Central memory CD4-positive, alpha-beta T cell (primary cell): ENCODE data around the gene EDA.
"Not testable (repeated sequence)": the region's sequence is repeated elsewhere in the genome, so short reads cannot be mapped to it uniquely, and the experiment has no call there.

Experiments
- DNase-seq: peaks from one replicate; pipeline ENCODE4 v3.0.0; 2022

EDA gene

DNA sequence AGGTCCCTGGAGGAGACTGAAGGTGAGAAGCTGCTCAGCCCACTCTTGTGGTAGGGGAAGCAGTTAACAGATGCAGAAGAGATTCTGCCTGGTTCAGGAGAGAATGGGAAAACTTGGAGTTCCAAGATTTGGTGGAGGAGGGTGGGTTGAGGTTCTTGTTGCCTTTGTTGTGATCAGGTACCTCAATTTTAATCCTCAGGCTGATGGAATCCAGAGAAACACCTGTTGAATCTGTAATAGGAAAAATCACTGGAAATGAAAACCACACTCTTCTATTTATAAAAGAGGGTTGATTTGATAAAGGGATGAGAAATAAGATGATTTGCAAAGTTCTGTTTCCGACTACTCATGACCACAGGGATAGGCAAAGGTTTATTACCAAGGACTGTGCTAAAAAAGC is 132.1 kb downstream of the EDA start:
- no peak for DNase-seq

DNA sequence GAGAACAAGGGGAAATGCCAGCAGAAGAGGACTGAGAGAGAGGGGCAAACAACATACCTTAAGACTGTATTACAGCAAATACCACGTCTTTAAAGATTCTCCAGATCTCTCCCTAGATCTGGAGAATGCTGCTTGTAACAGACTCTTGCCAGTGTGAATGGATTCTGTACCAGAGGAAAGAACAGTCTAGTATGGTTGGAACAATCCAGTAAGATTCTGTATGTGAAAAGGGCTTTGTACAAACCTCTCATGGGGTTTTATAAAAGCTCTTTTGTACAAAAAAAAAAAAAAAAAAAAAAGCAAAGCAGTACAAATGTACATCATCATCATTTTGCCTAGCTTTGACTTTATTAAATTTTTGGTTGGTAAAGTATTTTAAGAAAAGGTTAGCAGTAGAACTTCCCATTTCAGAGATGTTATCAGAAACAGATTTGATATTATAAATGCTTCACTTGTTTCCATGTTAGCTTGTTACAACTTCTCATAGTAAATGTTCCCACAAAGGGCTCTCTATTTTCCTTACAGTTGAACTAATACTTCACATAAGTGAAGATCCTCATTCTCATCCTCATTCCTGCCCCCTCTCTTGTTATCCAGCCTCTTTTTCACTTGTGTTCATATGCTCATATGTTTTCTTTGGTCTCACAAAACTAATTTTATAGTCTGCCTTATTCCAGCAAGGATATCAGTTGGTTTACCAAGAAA is 144.2 kb downstream of the EDA start:
- no peak for DNase-seq

DNA sequence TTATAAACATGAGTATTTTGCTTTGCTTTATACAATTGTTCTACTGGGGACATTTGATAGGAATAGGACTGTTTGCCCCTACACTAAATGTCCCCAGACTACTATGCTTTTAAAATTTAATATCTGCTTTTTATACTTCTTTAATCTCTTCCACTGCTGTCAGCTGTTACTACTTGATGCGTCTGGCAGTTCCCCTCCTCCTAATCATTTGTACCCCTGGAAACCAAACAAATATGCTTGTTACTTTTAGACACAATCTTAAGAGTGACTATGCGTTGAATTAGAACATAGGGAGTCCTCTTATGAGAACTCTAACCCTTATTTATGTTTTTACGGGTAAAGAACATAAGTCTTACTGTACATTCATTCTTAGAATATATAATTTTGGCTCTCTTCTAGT is 145.7 kb downstream of the EDA start:
- DNase-seq: no peak

DNA sequence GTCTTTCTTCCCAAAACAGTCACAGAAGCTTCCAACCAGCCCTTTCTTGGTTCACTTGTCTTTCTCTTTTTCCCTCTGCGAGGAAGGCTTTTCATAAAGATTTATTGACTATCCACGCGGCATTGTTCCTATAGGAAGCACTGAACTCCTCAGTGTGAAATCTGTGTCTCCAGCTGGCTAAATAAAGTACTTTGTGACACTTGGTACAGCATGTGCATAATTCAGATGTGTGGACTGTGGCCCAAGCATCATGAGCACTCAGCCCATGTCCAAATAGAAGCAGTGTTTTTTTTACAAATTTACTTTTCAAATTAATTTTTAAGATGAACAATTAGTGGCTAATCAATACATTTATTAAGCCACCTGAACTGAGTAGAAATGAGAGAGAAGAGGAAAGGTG is 146.4 kb downstream of the EDA start:
- DNase-seq: no peak

DNA sequence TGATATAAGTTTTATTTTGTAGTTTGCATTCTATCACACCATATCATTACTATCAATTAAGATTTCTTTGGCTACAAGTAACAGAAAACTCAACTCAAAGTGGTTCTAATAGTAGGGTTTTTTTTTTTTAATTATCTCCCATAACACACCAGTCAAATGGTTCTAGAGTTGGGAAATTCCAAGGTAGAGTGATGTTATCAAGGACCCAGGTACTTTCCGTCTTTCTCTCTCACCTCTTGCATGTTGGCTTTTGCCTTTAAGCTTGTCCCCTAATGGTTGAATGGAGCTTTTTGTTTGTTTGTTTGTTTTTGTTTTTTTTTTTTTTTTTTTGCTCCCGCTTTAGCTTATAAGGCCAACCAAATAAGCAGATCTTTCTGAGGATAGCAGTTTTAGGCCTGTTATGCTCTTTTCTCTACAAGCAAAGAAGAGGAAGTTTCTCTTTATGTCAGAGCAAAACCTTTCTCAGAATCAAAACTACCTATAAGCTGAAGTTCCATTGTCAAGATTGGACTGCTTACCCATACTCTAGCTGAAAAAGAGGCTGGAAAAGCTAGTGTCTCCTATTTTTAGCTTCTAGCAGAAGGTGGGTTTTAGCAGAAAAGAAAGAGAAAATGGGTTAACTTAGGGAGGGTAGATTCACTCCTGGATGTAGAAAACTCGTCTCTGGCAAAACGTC is 177.5 kb downstream of the EDA start:
- DNase-seq: no peak

DNA sequence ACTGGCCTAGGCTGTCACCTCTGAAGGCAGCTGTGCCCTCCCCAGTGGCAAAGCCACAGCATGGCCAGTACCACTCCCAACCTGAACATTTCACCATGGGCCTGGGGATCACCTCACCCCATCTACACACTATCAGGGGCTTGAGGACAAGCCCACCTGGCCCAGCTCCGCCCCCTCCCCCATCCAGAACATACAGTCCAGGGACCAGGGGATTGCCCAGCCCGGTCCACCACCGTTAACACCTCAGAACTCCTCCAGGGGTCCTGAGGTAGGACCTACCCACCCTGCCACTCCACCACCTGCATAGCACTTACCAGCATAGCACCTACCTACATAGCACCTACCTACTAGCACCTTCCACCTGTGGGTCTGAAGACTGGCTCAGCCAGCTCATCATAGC is 179.8 kb downstream of the EDA start:
- no peak for DNase-seq

DNA sequence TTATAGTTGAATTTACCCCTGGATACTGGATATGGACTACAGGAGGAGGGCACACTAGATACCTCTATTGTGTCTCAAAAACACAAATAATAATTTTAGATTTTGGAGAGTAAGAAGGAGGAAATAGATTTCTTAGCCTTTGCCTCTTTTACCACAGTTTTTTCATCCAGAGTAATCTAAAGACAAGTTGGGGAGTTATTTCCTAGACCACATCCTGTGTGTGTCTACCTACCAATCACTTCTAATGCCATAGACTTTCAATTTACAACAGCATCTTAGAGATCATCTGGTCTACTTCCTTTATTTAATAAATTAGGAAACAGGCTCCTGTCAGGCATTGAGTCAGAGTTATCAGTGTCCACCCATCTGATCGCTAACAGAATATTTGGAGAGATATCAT is 191.5 kb downstream of the EDA start:
- no peak for DNase-seq

DNA sequence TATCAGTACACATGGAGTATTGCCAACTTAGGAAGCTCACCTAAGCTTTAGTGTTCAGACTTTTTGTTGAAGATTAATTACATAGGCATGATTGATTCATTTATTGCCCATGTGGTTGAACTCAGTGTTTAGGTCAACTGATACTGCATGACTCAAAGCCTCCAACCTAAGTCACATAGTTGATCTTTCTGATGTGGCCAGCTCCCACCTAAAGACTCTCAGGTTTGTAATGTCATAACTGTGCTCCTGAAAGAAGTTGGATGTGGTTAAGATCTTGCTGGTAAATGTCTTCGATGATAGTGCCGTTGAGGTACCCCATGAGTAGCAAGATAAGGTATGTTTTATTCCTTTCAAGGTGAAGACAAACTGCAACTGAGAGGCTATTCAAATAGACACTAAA is 192.5 kb downstream of the EDA start:
- no peak for DNase-seq

DNA sequence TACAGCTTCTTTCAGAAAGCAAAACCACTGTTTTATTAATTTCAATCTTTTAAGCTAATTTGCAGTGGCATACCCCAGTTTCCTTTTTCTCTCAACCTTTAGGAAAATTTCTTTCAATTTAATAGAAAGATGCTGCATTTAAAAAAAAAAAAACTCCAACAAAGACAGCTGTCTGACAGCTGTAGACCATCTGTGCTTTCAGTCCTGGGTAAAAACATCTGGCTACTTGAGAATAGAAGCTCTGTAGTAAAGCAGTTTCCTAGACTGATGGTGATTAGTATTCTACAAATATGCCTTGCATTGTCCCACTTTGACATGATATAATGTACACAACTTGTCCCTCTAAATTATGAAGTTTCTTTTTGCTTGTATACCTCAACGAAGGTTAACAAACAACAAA is 197.8 kb downstream of the EDA start:
- DNase-seq: no peak

DNA sequence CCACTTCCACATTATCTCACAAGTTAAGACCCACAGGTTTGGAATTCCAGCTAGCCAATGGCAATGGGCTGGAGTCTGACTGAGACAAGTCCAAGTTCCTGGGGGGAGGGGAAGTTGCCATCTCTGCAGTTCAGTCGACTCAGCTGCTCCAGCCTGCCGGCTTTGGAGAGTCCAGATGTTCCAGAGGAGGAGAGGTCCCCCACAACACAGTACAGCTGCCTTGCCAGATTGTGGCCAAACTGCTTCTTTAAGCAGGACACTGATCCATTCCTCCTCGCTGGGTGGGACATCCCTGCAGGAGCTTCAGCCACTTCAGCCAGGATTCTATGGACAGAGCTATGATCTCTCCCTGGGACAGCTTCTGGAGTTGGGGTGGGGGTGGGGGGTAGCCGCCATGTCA is 199.2 kb downstream of the EDA start:
- DNase-seq: no peak

DNA sequence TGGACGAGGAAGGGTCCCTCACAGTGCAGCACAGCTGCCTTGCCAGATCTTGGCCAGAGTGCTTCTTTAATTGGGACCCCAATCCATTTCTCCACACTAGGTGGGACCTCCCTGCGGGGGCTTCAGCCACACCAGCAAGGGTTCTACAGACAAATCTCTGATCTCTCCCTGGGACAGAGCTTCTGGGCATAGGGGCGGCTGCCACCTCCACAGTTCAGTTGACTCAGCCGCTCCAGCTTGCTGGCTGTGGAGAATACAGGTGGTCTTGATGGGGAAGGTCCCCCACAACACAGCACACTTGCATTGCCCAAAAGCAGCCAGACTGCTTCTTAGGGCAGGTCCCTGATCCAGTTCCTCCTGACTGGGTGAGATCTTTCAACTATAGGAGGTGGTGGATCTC is 199.6 kb downstream of the EDA start:
- no peak for DNase-seq

DNA sequence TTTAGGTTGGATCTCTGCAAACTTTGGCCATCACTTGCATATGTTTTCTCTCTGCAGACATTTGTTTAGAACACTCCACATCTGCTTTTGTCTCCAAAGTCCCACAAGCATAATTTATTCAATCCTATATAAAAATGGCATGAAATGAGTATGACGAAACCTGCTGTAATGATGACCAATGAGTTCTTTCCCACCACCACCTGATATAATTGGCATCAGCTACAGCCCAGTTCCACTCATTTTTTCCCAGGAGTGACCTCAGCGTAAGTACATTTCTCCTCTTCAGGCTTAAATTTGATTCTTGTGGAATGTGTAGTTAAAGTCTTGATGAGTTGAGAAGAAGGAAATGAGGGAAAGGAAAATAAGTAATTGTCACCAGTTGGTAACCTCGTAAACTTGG is 228.7 kb downstream of the EDA start:
- no peak for DNase-seq

DNA sequence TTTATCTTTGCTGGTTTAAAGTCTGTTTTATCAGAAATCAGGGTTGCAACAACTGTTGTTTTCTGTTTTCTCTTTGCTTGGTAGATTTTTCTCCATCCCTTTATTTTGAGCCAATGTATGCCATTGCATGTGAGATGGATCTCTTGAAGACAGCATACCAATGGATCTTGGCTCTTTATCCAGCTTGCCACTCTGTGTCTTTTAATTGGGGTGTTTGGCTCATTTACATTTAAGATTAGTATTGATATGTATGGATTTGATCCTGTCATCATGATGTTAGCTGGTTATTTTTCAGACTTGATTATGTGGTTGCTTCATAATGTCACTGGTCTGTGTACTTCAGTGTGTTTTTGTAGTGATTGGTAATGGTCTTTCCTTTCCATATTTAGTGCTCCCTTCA is 244.1 kb downstream of the EDA start:
- DNase-seq: not testable (repeated sequence)

DNA sequence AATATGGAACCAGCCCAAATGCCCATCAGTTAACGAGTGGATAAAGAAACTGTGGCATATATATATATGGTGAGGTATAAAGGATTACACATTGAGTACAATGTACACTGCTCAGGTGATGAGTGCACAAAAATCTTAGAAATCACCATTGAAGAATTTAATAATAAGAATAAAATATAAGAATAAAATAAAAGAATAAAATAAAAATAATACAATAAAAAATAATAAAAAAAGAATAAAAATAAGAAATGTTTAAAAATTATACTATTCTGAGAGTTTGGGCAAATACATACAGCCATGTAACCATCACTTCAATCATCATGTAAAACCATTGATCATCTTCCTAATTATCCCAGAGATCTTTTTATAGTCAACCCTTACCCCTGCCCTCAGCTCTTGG is 260.3 kb downstream of the EDA start:
- no peak for DNase-seq

DNA sequence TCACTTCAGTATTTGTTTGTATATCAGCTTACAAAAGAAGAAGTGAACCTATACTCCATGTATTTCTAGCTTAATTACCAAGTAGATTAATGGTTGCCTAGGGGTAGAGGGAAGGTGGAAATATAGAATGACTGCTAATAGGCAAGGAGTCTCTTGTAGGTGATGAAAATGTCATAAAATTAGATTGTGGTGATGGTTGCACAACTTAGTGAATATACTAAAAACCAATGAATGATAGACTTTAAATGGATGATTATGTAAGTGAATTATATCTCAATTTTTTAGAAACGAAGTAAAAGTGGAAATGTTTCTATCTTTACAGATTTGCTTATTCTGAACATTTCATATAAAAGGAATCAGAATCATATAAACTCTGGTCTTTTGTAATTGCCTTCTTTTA is 268.3 kb downstream of the EDA start:
- DNase-seq: no peak

DNA sequence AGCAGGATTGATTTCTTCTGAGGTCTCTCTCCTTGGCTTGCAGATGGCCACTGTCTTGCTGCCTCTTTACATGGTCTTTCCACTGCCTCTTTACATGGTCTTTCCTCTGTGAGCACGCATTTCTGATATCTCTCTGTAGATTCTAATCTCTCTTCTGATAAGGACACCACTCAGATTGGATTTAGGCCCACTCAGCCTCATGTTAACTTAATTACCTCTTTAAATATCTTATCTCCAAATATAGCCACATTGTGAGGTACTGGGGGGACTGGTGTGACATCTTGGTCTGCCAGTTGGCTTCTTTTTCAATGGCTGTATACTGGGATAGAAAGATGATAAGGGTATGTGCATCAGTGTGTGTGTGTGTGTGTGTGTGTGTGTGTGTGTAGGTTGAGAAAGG is 280.1 kb downstream of the EDA start:
- no peak for DNase-seq

DNA sequence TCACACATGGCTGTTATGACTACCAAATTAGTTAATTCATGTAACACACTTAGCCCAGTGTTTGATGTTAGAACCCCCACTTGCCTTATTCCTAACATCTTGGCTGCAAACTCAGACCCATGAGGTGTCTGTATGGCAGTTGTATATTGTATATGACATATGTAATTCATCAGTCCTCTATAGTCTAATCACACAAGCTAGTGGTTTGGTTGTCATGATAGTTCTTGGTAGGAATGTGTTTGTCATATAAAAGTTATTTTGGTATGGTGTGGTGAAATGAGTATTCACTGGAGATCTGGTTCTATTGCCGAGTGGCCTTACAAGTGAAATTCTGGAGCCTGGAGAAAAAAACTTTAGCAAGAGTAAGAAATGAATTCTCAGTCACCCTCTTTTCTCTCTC is 284.6 kb downstream of the EDA start:
- no peak for DNase-seq

DNA sequence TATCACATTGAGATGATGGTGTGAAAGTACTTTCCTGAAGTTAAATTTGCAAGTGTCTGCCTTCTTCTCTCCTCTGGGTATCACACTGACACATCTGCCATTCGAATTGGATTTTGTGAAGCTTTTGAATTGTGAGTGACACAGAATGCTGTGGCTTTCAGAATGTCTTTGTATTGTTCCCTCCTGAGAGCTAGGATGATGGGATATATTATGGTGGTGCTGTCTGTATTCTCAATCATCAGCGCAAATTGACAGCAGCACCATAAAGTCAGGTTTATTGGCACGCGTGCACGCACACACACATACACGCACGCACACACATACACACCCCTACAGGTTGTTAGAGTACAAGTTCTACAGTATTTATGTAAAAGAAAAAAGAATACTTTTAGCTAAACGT is 290.5 kb downstream of the EDA start:
- no peak for DNase-seq

DNA sequence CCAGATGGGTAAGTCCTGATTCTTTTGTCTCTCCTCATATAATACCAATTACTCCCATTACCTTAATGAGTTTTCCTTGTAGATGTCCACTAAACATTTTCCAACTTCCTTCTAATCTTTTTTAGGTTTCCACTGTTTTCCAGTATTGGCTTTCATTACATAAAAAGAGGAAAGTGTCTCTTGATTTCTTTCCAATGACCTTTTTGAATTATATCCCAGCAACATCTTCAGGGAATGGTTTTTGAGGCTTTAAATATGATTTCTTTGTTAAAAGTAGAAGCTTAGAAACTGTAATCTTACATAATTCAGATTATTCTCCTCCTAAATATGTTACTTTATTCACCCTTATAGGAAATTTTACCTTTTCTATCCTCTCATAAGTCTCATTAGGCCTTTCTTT is 298.9 kb downstream of the EDA start:
- no peak for DNase-seq

DNA sequence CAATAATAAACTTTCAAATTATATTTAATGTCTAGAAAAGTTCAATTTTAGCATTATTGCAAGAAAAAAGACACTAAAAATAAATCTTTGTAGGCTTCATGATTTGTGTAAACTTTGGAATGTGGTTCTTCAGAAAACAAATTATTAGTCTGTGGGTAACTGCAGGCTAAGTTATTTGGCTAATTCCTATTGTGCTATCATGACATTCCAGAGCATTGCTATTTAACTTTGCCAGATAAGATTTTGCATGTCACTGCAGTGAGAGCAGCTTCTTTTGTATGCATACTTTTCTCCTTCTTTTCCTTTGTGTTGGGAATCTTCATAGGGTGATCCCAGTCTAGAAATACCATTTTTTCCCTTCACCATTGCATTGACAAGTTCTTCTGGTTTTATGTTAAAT is 303.8 kb downstream of the EDA start:
- no peak for DNase-seq

DNA sequence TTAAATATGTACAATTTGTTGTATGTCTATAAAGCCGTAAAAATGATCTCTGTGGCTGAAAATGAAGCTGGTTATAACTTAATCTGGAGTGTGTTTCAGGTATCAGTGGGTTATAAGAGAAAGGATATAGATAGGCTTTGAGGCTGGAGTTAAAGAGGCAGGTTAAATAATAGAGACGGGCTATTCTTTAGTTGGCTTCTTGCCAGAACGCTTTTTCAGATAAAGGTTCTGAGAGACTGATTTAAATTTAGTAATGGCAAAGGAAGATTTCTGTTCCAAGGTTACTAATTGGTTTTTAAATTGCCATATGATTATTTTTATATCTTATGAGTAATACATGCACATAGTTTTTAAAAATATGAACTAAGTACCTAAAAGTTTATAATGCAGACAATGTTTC is 316.4 kb downstream of the EDA start:
- DNase-seq: no peak

DNA sequence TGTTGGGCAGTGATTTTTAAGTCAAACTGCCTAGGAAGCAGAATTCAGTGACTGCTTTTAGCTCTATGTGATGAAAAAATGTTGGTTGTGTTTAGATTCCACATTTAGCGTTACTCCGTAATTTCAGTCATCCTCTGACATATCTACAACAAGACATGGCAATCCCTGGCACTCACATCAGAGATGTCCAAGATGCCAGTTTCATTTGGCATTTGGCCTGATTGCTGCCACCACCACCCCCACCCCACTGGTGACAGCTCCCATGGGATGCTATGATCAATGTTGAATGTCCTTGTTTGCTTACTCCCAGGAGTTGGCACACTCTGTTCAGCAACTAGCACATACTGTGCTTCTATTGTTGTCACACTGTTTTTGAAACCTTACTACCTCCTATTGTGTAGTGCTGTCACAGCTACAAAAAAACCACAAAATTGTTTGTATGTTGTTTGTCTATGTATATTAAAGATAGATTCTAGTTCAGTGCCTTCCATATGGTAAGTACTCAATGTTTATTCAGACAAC is 332.4 kb downstream of the EDA start:
- DNase-seq: no peak

DNA sequence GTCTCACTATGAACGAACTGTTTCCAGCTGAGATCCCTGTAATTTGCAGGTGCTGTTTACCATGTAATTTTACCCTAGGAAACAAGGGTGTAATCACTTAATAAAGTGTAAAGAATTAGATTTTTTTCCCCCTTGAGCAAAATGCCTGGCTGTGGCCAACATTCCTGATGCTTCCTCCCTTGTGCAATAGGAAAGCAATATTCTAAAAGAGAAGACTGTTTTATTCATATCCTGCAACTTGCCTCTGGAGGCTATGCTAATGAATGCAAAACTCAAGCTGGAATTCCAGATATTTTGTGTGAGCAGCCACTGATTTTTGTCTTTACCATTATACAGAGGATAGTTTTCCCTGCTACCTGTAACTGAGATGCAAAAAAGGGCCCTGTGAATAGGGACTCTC is 335.8 kb downstream of the EDA start:
- no peak for DNase-seq

DNA sequence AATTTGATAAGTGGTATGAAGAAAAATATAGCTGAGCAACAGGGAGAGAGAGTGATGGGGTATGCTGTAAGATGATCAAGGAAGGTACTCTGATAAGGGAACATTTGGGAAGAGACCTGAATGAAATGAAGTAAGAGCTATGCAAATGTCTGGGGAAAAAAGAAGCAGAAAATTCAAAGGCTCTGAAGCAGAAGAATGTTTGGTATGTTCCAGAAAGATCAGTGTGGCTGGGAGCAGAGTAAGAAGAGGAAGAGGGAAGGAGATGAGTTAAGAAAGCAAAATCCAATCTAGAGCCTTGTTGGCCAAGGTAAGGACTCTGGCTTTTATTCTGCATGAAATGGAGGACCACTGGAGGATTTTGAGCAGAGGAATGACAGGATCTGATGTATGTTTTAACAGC is 343.8 kb downstream of the EDA start:
- no peak for DNase-seq
